ENCODE results near the gene POPDC2.

The POPDC2 gene

GRCh38 chr3:119700269-119700919, 40.0 kb upstream of the POPDC2 start:
- Histone ChIP-seq H3K36me3 (no peaks in the 10 kb centered on the region), H3K4me1 (peaks cover 10% of the 10 kb centered on the region)
- TF ChIP-seq CTCF (IDR thresholded peaks at IDR 0.05; ENCODE audit: low read depth, low read length), result no peak

GRCh38 chr3:119697394-119697793, 37.0 kb upstream of the POPDC2 start:
- H3K4me1 ChIP-seq, result peaks cover 4% of the 10 kb centered on the region
- DNase-seq, result no peak
- no peak for TF ChIP-seq CTCF (IDR thresholded peaks at IDR 0.05; ENCODE audit: low read depth, low read length)
- no peaks in the 10 kb centered on the region for H3K36me3 ChIP-seq
- H3K4me3 ChIP-seq (ENCODE audit: low read depth, low read length), result no peak overlapping the region
- H3K9me3 ChIP-seq, result no peaks in the 10 kb centered on the region
- no peaks in the 10 kb centered on the region for H3K27me3 ChIP-seq

More at GRCh38 chr3:119700269-119700919, 40.0 kb upstream of the POPDC2 start:
- no peaks in the 10 kb centered on the region for H3K27me3 ChIP-seq
- H3K9me3 ChIP-seq, result no peaks in the 10 kb centered on the region
- DNase-seq, result no peak
- no peak overlapping the region for H3K4me3 ChIP-seq (ENCODE audit: low read depth, low read length)

GRCh38 chr3:119695480-119695879, 35.1 kb upstream of the POPDC2 start:
- H3K9me3 ChIP-seq, result no peaks in the 10 kb centered on the region
- no peaks in the 10 kb centered on the region for H3K36me3 ChIP-seq
- TF ChIP-seq CTCF (IDR thresholded peaks at IDR 0.05; ENCODE audit: low read depth, low read length), result no peak
- no peak overlapping the region for H3K4me3 ChIP-seq (ENCODE audit: low read depth, low read length)
- no peaks in the 10 kb centered on the region for H3K4me1 ChIP-seq
- no peaks in the 10 kb centered on the region for H3K27me3 ChIP-seq
- DNase-seq, result no peak

GRCh38 chr3:119690043-119690656, 29.8 kb upstream of the POPDC2 start:
- Histone ChIP-seq H3K9me3 (no peaks in the 10 kb centered on the region), H3K4me1 (no peaks in the 10 kb centered on the region), H3K27me3 (no peaks in the 10 kb centered on the region), H3K4me3 (ENCODE audit: low read depth, low read length) (no peak overlapping the region), H3K36me3 (no peaks in the 10 kb centered on the region)
- no peak for DNase-seq
- TF ChIP-seq CTCF (IDR thresholded peaks at IDR 0.05; ENCODE audit: low read depth, low read length), result peak; percentile 69

GRCh38 chr3:119683421-119683820, 23.0 kb upstream of the POPDC2 start:
- Histone ChIP-seq H3K4me3 (ENCODE audit: low read depth, low read length) (no peak overlapping the region), H3K4me1 (no peaks in the 10 kb centered on the region; the same call in 1 of the 2 replicates), H3K36me3 (no peaks in the 10 kb centered on the region), H3K9me3 (no peaks in the 10 kb centered on the region), H3K27me3 (no peaks in the 10 kb centered on the region)
- TF ChIP-seq CTCF (IDR thresholded peaks at IDR 0.05; ENCODE audit: low read depth, low read length), result no peak
- no peak for DNase-seq

- peak; percentile 22 for DNase-seq
- Histone ChIP-seq H3K4me1 (peaks cover 5% of the 10 kb centered on the region), H3K27me3 (no peaks in the 10 kb centered on the region), H3K9me3 (no peaks in the 10 kb centered on the region), H3K4me3 (ENCODE audit: low read depth, low read length) (no peak overlapping the region), H3K36me3 (no peaks in the 10 kb centered on the region)
- TF ChIP-seq CTCF (IDR thresholded peaks at IDR 0.05; ENCODE audit: low read depth, low read length), result peak; percentile 72
These were observed 20.9 kb upstream of the POPDC2 start for GRCh38 chr3:119681279-119681678.

All from BE2C (cell line).